VCaP (cell line): Measurements from ENCODE around the gene NRROS.

ENCODE experiments used
- H3K27ac ChIP-seq: fragments of 450-650 bp; 2 replicates; pipeline ENCODE4 v1.5.1; 2017
- TF ChIP-seq, protein P1 (sequence below): fragments of 450-650 bp; conservative IDR thresholded peaks from 2 replicates; pipeline ENCODE4 v1.5.1; 2017; ENCODE audit warnings: mild to moderate bottlenecking, moderate library complexity

The NRROS gene

DNA sequence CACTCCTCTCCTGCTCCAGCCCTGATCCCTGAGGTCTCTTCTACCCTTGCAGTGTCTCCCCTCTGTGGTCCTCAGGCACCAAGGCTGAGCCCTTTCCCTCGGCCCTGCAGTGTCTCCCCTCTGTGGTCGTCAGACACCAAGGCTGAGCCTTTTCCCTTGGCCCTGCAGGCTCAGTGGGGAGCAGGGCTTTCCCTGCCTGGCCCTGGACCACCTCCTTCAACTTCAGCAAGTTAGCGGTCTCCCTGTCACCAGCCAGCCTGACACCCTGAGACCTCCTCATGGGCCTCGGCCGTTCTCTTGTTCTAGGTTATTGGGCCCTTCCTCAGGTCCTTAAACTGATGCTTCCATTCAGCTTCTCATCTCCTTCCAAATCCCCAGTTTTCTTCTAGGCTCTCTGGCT, 4.3 kb downstream of the NRROS start:
- H3K27ac ChIP-seq, result no peak overlapping the region
- TF ChIP-seq, protein P1, sequence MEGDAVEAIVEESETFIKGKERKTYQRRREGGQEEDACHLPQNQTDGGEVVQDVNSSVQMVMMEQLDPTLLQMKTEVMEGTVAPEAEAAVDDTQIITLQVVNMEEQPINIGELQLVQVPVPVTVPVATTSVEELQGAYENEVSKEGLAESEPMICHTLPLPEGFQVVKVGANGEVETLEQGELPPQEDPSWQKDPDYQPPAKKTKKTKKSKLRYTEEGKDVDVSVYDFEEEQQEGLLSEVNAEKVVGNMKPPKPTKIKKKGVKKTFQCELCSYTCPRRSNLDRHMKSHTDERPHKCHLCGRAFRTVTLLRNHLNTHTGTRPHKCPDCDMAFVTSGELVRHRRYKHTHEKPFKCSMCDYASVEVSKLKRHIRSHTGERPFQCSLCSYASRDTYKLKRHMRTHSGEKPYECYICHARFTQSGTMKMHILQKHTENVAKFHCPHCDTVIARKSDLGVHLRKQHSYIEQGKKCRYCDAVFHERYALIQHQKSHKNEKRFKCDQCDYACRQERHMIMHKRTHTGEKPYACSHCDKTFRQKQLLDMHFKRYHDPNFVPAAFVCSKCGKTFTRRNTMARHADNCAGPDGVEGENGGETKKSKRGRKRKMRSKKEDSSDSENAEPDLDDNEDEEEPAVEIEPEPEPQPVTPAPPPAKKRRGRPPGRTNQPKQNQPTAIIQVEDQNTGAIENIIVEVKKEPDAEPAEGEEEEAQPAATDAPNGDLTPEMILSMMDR, result no peak

DNA sequence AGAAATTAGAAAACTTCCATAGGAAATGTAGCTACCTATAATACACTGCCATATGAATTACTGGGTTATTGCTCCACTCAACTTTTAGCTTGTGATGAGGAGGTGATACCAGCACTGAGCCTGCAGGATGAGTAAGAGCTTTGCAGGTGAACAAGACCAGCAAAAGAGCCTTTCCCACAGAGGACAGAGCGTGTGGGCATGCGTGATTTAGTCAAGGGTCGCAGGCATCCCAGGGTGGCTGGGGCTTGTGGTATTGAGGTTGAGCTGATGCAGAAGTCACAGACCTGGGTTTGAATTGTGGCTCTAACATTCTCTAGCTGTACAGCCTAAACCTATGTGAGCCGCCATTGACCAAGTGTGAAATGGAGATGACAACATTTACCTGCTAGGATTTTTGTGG, 5.6 kb downstream of the NRROS start:
- H3K27ac ChIP-seq, result no peak overlapping the region
- TF ChIP-seq, protein P1, result no peak

DNA sequence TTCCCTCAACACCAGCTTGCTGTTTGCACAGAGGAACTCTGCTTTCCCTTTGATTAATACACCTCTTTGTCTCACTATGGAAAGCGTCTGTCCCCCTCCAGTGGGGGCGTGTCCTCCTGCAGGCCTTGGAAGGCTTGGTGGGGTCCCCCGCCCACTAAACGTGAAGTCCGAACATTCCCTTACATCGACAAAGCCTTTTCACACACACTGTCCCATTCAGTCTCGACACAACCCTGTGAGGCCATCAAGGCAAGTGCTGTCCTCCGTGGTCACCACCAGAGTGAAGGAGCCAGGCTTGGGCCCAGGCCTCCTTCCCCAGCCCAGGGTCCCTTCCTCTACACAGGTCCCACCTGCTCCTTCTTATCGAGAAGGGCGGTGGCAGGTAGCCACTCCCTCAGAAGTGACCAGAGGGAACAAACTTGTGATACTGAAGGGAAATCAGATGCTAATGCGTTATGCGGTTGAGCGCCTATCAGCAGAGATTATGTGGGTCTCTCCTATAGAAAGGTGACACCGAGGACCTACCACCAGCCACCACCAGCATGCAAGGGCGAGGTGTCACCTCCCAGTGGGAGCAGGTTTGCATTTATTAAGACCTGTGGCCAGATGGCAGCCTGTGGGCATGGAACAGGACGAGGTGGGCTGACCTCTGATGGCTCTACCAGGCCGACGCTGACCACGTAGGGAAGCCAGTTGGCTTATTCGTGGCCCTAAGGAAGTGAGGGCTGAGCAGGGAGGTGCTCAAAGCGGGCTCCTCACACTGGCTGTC, 6.6 kb downstream of the NRROS start:
- no peak overlapping the region for H3K27ac ChIP-seq

DNA sequence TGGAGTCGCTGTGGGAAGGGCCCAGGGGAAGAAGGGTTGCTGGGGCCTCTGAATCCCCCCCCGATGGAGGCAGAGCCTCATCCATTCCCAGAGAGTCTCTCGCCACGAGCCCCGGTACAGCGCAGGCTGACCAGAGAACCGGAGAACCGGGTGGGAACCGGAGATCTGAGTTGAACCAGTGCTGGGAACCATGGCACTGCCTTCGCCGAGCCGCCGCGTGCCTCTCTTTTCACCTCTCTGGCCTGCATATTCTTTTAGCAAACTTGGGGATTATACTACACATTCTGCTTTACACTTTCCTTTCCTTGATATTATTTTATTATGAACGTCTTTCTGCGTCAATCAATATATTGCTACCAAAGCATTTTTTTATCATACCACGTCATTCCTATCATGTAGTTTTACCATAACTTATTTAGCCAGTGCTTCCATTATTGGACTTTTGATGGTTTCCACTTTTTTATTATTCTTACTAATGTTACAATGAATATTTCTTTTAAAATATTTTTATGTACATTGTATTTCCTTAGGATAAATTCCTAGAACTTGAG, 7.2 kb downstream of the NRROS start:
- no peak overlapping the region for H3K27ac ChIP-seq
- TF ChIP-seq, protein P1, result no peak

More for the DNA sequence above, 6.6 kb downstream of the NRROS start:
- TF ChIP-seq, protein P1, result no peak

DNA sequence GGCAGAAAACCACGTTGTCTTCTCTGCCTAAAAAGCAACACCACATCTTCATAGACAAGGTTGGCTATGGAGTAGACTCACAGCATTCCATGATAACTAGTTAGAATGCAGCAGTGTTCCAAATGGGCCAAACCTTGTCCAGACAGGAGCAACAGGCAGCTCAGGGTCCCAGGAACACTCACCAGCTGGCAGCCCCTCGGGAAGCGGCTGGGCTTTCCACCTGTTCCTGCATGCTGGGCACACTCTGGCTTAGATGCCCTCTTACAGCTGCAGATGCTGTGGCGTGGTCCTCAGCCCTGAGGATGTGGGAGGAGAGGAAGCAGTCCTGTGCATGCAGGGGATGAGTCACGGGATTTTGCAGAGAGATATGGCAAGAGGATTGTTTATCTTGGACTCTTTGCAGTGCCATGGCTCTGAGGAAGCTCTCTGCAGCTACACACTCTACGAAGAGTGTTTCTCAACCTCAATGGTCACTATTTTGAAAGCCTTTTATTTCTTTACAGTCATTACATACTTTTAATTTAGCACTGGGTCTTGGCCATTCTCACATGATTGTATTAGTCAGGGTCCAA, 11.3 kb downstream of the NRROS start:
- peak overlapping the region; percentile 65 for H3K27ac ChIP-seq
- TF ChIP-seq, protein P1, result no peak

DNA sequence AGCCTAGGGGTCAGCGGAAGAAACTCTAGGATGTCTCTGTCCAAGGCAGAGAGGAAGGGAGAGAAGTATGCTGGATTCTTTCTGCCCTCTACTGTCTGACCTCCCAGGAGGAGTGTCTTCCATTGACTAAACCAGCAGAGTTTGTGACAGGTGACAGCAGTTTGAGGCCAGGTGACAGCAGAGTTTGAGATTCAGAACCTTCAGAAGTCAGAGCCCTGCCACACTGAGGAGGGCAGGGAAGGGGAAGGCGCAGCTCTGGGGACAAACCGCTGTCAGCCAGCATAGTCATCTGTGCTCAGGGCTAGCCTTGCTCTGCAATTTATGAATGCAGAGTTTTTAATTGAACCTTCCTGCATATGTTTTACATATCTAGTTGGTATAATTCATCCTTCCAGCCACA, 12.3 kb downstream of the NRROS start:
- H3K27ac ChIP-seq, result peak overlapping the region; percentile 65; the same call in 1 of the 2 replicates
- TF ChIP-seq, protein P1, result no peak

DNA sequence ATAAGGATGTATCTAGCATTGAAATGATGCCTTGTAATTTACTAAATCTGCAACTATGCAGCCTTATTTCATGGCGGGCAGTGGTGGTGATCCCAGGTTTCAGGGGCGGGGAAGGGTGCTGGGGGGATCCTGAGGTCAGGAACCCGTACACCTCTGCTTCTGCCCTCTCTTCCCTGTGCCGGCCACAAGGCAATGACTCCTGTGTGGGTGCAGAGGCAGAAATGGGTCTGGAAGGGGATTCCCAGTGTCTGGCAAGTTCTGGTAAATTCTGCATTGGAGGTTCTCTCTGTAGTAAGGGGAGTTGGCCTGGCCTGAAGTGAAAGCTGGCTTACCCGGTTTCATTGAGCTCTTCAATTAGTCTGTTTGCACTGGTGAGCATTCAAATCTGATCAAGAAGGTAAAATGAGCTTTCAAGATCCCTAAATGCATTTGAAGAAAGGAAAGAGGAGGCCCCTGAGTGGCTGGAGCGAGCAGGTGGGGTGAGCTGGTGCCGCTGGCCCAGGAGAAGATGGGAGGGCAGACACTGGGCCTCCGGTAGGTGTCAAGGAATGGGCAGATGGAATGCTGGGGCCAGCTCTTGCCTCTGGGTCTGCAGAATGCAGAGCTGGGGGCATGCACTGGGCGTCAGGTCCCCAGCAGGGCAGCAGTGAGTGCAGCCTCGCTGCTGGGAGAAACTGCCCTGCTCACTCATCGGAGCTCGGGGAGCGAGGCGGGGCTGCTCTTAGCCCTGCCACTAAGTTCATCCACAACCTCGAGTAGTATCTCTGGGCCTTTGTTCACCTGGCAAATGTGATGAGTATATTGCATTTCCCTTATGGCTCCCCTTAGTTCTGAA, 13.7 kb downstream of the NRROS start:
- TF ChIP-seq, protein P1, result no peak
- no peak overlapping the region for H3K27ac ChIP-seq
